AG09309 (cell line): ENCODE measurements around the gene DDX59.
"Not testable (repeated sequence)": the region's sequence is repeated elsewhere in the genome, so short reads cannot be mapped to it uniquely, and the experiment has no call there.

Experiments
- DNase-seq: peaks from one replicate; pipeline ENCODE4 v3.0.0-alpha.2; 2010; ENCODE audit warnings: low read depth
- H3K4me3 ChIP-seq: 2 replicates; pipeline ENCODE4 v1.5.1; 2011; ENCODE audit warnings: mild to moderate bottlenecking, low read depth, low read length, moderate library complexity; ENCODE audit not compliant: control insufficient read depth
- TF ChIP-seq, protein P1 (sequence below): IDR thresholded peaks from 2 replicates; pipeline ENCODE4 v1.5.1; 2011; ENCODE audit warnings: mild to moderate bottlenecking, low read depth, low read length, inconsistent platforms; ENCODE audit not compliant: insufficient read depth, control insufficient read depth; ENCODE audit errors: missing control alignments

Gene DDX59

GRCh38 chr1:200636681-200637080 lies 33.0 kb downstream of the DDX59 start:
- TF ChIP-seq, protein P1, sequence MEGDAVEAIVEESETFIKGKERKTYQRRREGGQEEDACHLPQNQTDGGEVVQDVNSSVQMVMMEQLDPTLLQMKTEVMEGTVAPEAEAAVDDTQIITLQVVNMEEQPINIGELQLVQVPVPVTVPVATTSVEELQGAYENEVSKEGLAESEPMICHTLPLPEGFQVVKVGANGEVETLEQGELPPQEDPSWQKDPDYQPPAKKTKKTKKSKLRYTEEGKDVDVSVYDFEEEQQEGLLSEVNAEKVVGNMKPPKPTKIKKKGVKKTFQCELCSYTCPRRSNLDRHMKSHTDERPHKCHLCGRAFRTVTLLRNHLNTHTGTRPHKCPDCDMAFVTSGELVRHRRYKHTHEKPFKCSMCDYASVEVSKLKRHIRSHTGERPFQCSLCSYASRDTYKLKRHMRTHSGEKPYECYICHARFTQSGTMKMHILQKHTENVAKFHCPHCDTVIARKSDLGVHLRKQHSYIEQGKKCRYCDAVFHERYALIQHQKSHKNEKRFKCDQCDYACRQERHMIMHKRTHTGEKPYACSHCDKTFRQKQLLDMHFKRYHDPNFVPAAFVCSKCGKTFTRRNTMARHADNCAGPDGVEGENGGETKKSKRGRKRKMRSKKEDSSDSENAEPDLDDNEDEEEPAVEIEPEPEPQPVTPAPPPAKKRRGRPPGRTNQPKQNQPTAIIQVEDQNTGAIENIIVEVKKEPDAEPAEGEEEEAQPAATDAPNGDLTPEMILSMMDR, result no peak
- no peak for DNase-seq
- no peak overlapping the region for H3K4me3 ChIP-seq

DNA sequence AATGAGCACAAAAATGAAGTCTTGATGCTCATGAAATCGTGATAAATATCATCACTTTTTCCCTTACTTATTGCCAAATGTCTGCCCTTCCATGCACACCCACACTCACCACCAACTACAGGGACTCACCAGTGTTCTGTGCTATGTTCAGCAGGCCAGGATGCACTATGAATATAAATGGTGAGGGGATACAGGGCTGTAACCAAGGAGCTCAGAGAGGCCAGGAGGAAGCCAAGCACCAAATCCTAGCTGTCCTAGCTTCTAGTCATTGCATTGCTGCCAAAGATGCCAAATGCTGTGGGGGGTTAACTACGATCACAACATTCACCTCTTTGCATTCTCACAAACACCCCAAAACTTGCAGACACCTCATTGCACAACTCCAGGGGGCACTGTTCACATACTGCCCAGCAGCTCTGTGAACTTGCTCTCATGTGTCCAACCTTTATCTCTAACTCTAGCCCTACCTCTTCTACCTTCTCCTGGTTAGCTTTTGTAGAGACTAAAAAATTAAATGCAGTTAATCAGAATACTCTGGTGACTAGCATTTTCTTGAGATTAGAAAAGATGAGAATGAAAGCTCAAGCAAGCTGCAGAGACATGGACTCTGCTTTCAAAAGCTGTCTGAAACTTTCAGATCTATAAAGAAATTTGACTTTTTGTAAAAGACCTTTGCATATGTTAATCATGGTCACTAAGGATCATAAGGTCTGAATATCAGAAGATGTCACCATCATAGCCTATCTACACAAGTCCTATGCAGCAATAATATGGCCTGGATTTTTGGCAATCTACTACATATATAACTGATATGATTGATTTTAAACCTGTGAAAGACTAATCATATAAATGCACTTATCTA lies 35.2 kb downstream of the DDX59 start:
- TF ChIP-seq, protein P1, result no peak
- H3K4me3 ChIP-seq, result no peak overlapping the region
- DNase-seq, result no peak

GRCh38 chr1:200631375-200631774 lies 38.3 kb downstream of the DDX59 start:
- no peak overlapping the region for H3K4me3 ChIP-seq
- no peak for DNase-seq
- TF ChIP-seq, protein P1, result no peak

GRCh38 chr1:200630515-200630899 lies 39.2 kb downstream of the DDX59 start:
- not testable (repeated sequence) for DNase-seq, H3K4me3 ChIP-seq

DNA sequence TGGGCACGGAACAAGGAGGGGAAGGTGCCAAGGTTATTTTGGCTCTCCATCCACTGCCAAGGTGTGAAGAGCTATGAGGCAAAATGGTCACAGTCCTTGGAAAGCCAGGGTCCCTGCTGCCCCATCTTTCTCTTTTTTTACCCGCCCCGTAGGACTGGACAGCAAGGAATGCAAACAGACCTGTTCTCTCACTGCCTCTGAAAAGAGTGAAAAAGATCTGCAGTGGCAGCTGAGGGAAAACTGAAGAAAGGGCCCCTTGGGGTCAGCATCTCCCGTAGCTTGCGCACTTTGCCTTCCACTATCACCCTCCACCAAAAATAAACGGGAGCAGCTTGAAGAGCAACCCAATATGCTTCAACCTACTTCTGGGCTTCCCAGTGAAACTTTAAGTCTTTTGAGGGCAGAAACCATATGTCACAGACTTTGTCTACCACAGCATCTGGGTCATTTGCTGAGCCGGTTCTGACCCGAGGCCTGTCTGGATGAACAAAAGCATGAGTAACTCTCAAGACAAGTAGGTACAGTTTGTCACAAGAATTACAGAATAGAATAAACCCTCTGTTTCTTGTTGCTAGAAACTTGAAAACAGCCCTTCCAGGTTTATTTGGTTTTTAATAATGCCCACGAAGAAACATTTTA lies 39.7 kb downstream of the DDX59 start:
- TF ChIP-seq, protein P1, result no peak
- H3K4me3 ChIP-seq, result no peak overlapping the region
- no peak for DNase-seq

DNA sequence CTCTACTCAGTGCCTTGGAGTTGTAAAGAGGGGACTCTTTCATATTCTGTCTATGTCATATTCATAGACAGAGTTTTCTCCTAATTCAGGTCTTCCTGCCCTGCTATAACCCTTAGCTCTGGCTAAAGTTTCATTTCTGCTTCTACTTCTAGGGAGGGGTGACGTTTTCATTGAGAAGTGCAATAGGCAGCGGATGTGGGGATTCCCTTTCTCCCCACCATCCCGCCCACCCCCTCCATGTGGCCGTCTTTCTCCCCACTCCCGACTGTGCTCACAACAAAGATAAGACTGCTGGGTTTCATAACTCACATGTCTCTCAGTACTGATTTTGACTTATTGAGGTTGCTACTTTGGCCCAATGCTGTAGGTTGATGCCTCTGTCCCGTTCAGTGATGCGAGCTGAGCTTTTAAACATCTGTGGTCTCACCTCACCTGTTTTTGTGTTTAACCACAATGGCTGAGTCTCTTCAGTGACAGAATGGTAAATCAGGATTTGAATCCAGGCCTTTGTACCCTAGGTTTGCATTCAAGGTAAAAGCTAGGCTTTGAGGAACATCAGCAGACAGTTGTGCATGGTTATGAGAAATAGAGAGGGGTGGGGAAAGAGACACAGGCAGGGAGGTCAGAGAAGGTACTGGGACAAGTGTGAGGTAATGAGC lies 41.4 kb downstream of the DDX59 start:
- DNase-seq, result no peak
- no peak overlapping the region for H3K4me3 ChIP-seq
- TF ChIP-seq, protein P1, result no peak
